Effector memory CD4-positive, alpha-beta T cell (primary cell): ENCODE results near the gene PCARE.

Source experiments
- DNase-seq, 3 donors: peaks; one replicate each; pipeline ENCODE4 v3.0.0-alpha.2; 2020
- H3K27ac ChIP-seq: 2 replicates; pipeline ENCODE4 v1.7.0; 2013; ENCODE audit warnings: mild to moderate bottlenecking, low read length, moderate library complexity; ENCODE audit not compliant: insufficient read depth, poor library complexity, severe bottlenecking
- H3K27me3 ChIP-seq: replicated peaks from 2 replicates; pipeline ENCODE4 v1.7.0; 2013; ENCODE audit warnings: mild to moderate bottlenecking, low read length; ENCODE audit not compliant: insufficient read depth, control insufficient read depth, poor library complexity, severe bottlenecking
- H3K36me3 ChIP-seq: 2 replicates; pipeline ENCODE4 v1.7.0; 2013; ENCODE audit warnings: mild to moderate bottlenecking, low read length, moderate library complexity; ENCODE audit not compliant: control insufficient read depth, insufficient read depth
- H3K4me1 ChIP-seq: 2 replicates; pipeline ENCODE4 v1.7.0; 2013; ENCODE audit warnings: low read length, mild to moderate bottlenecking; ENCODE audit not compliant: control insufficient read depth, insufficient read depth, poor library complexity, severe bottlenecking
- H3K4me3 ChIP-seq: 2 replicates; pipeline ENCODE4 v1.7.0; 2013; ENCODE audit warnings: low read length, low read depth, mild to moderate bottlenecking; ENCODE audit not compliant: insufficient read depth, poor library complexity, severe bottlenecking
- H3K9me3 ChIP-seq: 2 replicates; pipeline ENCODE4 v1.7.0; 2013; ENCODE audit warnings: mild to moderate bottlenecking, low read length, moderate library complexity; ENCODE audit not compliant: control insufficient read depth

PCARE gene

DNA sequence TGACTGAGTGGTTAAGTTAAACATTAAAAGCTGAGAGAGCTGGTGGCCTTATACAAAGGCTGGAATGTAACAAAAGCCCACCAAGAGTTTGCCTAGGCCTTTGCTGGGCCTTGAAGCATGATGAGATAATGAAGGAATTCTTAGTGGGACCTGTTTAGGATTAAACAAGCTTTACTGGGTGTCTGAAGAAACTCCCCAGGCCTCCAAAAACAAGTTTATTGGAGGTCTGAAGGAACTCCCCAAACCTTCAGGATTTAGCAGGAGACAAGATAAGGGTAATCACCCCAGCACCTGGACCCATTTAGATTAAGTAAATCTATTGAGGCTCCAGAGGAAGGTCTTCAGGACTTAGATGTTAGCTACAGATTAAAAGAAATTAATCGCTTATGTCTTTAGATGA, 18.7 kb downstream of the PCARE start:
- no peak overlapping the region for H3K4me3 ChIP-seq
- no peaks in the 10 kb centered on the region for H3K36me3 ChIP-seq
- no peak overlapping the region for H3K27ac ChIP-seq
- no peaks in the 10 kb centered on the region for H3K27me3 ChIP-seq
- no peaks in the 10 kb centered on the region for H3K9me3 ChIP-seq
- no peak for DNase-seq
- H3K4me1 ChIP-seq, result no peaks in the 10 kb centered on the region

DNA sequence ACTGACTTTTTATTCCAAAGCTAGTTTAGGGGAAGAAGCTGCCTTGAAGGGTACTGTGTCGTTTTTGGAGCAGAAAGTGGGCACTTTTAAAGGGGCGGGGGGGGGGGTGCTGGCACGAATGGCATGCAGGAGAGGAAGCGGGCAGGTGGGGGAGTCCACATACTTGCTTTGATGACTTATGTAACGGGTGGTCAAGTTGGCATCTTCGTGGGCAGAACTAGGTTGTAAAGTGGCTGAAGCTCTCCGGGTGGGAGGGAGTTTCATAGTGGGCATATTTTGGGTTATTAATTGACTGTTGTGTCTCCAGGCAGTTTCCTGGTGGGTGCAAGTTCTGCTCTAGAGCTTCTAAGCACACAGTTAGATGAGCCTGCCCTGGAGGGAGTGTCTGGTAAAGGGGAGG, 19.9 kb downstream of the PCARE start:
- Histone ChIP-seq H3K4me3 (no peak overlapping the region), H3K4me1 (no peaks in the 10 kb centered on the region), H3K36me3 (no peaks in the 10 kb centered on the region), H3K27me3 (no peaks in the 10 kb centered on the region), H3K9me3 (no peaks in the 10 kb centered on the region), H3K27ac (no peak overlapping the region)
- no peak for DNase-seq

DNA sequence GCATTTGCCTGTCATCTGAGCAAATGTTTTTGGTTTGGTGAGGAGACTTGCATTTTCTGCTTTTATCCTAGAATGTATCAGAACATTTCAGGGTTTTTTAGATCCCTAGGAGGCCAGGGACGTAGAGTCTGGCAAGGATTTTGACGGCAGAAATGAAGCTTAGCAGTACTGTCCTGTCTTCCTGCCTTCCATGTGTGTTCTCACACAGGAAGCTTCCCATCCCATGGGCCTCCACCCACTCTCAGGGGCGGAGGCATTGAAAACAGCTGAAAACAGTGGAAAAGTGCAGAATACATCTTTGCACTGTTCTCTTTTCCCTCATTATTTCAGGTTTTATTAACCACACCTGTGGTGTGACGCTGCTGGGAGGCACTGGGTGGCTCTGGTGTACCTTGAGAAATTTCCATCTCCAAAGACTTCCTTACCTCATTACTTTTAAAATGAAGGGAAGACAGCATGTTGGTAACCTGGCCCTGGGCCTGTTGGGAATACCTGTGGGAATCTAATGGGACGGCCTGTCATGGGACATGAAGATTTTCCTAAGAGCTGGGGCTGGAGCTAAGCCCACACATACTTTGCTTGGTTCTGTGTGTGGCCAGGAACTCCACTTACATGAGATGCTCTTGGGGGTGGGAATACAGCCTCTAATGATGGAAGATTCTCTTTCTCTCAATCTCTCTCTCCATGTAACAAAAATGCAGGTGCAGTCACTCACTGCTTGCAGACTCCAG, 20.5 kb downstream of the PCARE start:
- Histone ChIP-seq H3K27ac (no peak overlapping the region), H3K9me3 (no peaks in the 10 kb centered on the region), H3K36me3 (no peaks in the 10 kb centered on the region), H3K27me3 (no peaks in the 10 kb centered on the region), H3K4me1 (no peaks in the 10 kb centered on the region), H3K4me3 (no peak overlapping the region)
- DNase-seq, result no peak

DNA sequence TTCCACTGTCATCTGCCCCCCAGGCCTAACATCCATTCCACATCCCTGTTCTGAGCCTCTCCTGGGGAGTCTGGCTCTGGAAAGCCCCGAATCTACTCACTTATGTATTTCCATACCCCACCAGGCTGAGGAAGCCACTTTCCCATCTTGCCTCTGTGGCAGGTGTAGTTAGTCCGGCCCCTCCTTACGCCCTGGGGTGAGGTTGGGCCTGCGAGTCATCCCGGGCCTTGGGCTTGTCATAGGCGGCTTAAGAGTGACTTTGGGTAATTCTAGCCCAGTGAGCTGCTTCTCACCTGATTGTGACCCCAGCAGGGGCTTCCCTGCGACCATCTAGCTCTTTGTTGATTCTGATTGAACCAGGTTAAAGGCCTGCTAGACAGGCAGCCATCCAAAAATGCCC, 21.1 kb downstream of the PCARE start:
- no peaks in the 10 kb centered on the region for H3K36me3 ChIP-seq
- no peaks in the 10 kb centered on the region for H3K9me3 ChIP-seq
- no peak overlapping the region for H3K4me3 ChIP-seq
- DNase-seq, result no peak
- H3K27me3 ChIP-seq, result no peaks in the 10 kb centered on the region
- H3K27ac ChIP-seq, result no peak overlapping the region
- no peaks in the 10 kb centered on the region for H3K4me1 ChIP-seq

DNA sequence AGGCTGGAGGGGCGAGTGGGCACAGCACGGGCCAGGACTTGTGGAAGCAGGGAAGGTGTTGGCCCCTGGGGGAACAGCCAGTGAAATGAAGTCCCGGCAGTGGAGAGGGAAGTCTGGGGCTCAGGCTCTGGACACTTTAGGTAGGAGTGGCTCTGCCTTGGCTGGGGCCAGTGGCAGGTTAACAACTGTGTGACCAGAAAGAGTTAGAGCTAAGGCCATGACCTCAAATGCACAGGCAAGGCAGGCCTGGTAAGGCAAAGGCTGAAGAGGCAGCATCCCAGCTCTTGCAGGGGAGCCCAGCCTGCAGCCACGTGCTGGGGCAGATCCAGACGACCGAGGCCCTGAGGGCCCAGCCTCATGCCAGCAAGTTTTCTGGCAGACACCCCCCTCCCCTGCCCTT, 21.5 kb downstream of the PCARE start:
- no peak for DNase-seq
- Histone ChIP-seq H3K36me3 (no peaks in the 10 kb centered on the region), H3K27me3 (no peaks in the 10 kb centered on the region), H3K4me1 (no peaks in the 10 kb centered on the region), H3K27ac (no peak overlapping the region), H3K9me3 (no peaks in the 10 kb centered on the region), H3K4me3 (no peak overlapping the region)

DNA sequence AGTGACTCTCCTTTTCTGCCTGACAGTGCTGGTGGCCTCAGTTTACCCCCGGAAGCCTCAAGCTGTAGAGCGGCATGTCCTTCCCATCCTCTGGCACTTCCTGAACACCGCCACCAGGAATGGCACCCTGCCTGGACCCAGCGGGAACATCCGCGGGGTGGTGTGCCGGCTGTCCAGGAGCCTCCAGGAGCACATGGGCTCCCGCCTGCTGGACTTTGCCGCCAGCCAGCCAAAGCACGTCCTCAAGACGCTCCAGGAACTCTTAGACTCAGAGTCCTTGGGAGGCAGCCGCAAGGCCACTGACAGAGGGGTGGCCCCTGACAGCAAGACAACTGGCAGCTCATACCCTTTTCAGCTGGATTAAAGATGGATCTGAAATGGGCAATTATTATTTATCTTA, 22.6 kb downstream of the PCARE start:
- H3K4me3 ChIP-seq, result no peak overlapping the region
- H3K27me3 ChIP-seq, result no peaks in the 10 kb centered on the region
- no peak for DNase-seq
- H3K9me3 ChIP-seq, result no peaks in the 10 kb centered on the region
- H3K4me1 ChIP-seq, result no peaks in the 10 kb centered on the region
- no peaks in the 10 kb centered on the region for H3K36me3 ChIP-seq
- no peak overlapping the region for H3K27ac ChIP-seq

DNA sequence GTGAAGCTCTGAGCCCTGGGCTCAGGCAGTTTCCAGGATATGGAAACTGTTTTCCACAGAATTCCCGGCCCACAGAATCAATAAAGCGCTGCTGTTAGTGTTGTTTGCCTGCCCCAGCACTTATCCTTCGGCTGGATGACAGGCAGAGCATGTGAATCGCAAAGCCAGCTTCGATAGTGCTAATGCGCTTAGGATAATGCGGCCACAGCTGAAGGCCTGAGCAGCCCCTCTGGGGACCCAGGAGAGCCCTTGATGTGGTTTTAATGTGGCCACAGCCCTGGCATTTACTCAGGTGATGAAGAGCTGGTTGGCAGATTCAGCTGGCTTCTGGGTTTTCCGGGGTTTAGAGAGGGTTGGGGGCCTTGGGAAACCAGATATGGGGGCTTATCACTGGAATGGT, 23.7 kb downstream of the PCARE start:
- no peaks in the 10 kb centered on the region for H3K9me3 ChIP-seq
- H3K4me1 ChIP-seq, result no peaks in the 10 kb centered on the region
- DNase-seq, result no peak
- H3K36me3 ChIP-seq, result no peaks in the 10 kb centered on the region
- no peaks in the 10 kb centered on the region for H3K27me3 ChIP-seq
- H3K4me3 ChIP-seq, result no peak overlapping the region
- no peak overlapping the region for H3K27ac ChIP-seq

DNA sequence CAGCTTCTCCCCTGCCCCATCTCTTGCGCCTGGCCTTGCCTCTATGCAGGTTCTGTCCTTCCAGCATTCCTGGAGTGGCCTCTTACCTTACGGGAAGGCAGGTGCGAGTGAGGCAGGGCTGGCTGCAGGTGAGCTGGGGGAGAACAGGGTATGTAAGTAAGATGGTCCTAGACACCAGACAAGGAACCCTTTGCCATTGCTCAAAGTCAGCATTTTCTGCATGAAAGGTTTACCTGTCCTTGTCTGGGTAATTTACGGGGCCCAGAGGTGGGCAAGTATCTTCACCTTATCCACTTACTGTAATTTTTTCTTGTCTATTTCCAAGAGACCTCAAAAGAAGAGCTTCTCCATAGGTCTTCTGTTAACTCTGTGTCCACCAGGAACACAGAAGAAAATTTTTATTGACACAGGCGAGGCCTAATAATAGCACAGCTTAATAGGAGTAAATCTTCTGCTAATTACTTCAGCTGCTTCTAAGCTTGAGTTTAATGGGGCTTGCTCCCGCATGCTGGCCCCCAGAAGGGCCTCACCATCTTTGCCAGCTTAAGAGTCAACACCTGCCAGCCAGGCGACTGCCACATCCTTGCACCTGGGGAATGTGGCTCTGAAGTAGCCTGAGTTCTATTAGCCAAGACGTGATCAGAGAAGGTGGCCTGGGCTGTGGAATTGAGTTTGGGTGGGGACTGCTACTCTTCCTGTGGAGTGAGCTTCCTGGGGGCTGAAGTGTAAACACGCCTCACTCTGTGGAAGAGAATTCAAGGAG, 27.1 kb downstream of the PCARE start:
- Histone ChIP-seq H3K36me3 (no peaks in the 10 kb centered on the region), H3K27ac (no peak overlapping the region), H3K4me1 (no peaks in the 10 kb centered on the region), H3K4me3 (no peak overlapping the region), H3K9me3 (no peaks in the 10 kb centered on the region), H3K27me3 (no peaks in the 10 kb centered on the region)
- DNase-seq, result no peak

DNA sequence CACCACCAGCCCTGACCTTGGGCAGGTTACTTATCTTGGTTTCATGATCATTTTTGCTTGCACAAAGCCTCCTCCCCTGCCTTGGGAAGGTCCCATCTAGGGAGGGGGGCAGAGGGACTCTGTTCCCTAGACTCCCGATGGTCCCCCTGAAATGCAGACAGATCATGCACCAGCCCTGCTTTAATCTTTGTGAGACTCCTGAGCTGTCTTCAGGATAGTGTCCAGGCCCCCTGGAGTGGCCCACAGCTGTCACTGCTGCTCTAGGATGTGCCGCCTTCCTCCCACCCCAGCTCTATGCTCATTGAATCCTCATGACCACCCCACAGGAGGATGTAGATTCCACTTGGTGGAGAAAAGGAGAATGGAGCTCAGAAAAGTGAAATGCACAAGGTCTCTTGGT, 28.0 kb downstream of the PCARE start:
- no peaks in the 10 kb centered on the region for H3K9me3 ChIP-seq
- no peaks in the 10 kb centered on the region for H3K4me1 ChIP-seq
- no peaks in the 10 kb centered on the region for H3K36me3 ChIP-seq
- H3K27me3 ChIP-seq, result no peaks in the 10 kb centered on the region
- no peak for DNase-seq
- H3K27ac ChIP-seq, result no peak overlapping the region
- no peak overlapping the region for H3K4me3 ChIP-seq

DNA sequence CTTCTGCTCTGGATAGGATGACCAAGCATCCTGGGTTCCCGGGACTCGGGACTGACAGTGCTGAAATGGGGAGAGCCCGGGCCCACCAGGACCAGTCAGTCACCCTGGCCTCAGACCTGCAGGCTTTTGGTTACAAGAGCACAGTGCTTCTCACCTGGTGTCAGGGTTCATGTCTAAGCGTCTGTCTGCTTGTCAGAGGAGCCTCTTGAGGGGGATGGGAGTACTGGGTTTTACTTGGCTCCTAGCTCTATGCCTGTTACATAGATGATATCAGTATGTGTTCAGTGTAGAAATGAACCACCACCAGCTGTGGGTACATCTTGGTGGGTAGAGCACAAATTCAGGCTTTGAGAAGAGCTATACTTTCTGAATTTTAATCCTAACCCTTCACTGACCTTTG, 29.9 kb downstream of the PCARE start:
- Histone ChIP-seq H3K9me3 (no peaks in the 10 kb centered on the region), H3K27ac (no peak overlapping the region), H3K4me1 (no peaks in the 10 kb centered on the region), H3K27me3 (no peaks in the 10 kb centered on the region), H3K36me3 (no peaks in the 10 kb centered on the region), H3K4me3 (no peak overlapping the region)
- no peak for DNase-seq
